Endodermal cell (in vitro differentiated cells): ENCODE measurements around the gene FAM149A. TPM values are rescaled to one million over a fixed set of nuclear protein-coding genes. Genes with fewer than 3 reads are reported as not detected.

Source experiments
- DNase-seq: peaks from one replicate; pipeline ENCODE4 v3.0.0-alpha.2; 2017
- H3K27ac ChIP-seq: 2 replicates; pipeline ENCODE4 v1.5.1; 2013; ENCODE audit warnings: mild to moderate bottlenecking, low read depth, low read length, moderate library complexity
- H3K27me3 ChIP-seq: 2 replicates; pipeline ENCODE4 v1.6.1; 2013; ENCODE audit warnings: mild to moderate bottlenecking, low read length, moderate library complexity; ENCODE audit not compliant: insufficient read depth, control insufficient read depth, poor library complexity, severe bottlenecking
- H3K36me3 ChIP-seq: 2 replicates; pipeline ENCODE4 v1.7.0; 2013; ENCODE audit warnings: mild to moderate bottlenecking, low read length, moderate library complexity; ENCODE audit not compliant: control insufficient read depth, insufficient read depth
- H3K4me1 ChIP-seq: one replicate; pipeline ENCODE4 v1.7.0; 2013; ENCODE audit warnings: low read length; ENCODE audit not compliant: control insufficient read depth, insufficient read depth
- H3K4me3 ChIP-seq: 2 replicates; pipeline ENCODE4 v1.5.1; 2013; ENCODE audit warnings: mild to moderate bottlenecking, low read length, moderate library complexity
- H3K9ac ChIP-seq: 2 replicates; pipeline ENCODE4 v1.6.1; 2013; ENCODE audit warnings: mild to moderate bottlenecking, low read length, moderate library complexity; ENCODE audit not compliant: poor library complexity, severe bottlenecking; ENCODE audit errors: extremely low read depth
- H3K9me3 ChIP-seq: 2 replicates; pipeline ENCODE4 v1.6.1; 2013; ENCODE audit warnings: mild to moderate bottlenecking, low read length, moderate library complexity; ENCODE audit not compliant: control insufficient read depth
- H3K27ac Mint-ChIP-seq: 2 replicates; pipeline ENCODE4 v1.8.0; 2020; ENCODE audit warnings: mixed read lengths
- H3K27me3 Mint-ChIP-seq: 2 replicates; pipeline ENCODE4 v1.8.0; 2021; ENCODE audit warnings: mild to moderate bottlenecking, mixed read lengths; ENCODE audit not compliant: insufficient read depth
- H3K36me3 Mint-ChIP-seq: 2 replicates; pipeline ENCODE4 v1.8.0; 2020; ENCODE audit warnings: low read depth, mixed read lengths
- H3K4me1 Mint-ChIP-seq: 2 replicates; pipeline ENCODE4 v1.8.0; 2020; ENCODE audit warnings: mixed read lengths
- H3K4me3 Mint-ChIP-seq: 2 replicates; pipeline ENCODE4 v1.8.0; 2020; ENCODE audit warnings: mild to moderate bottlenecking, moderate library complexity, mixed read lengths
- H3K9me3 Mint-ChIP-seq: 2 replicates; pipeline ENCODE4 v1.8.0; 2020; ENCODE audit warnings: mild to moderate bottlenecking, mixed read lengths
- WGBS, 2 experiments: methylation state at CpG; one replicate each; pipeline versions ENCODE4 v1.1.5 to v1.1.7; 2013; ENCODE audit warnings: missing lambda C conversion rate in 2 of 2, mixed read lengths in 1 of 2; ENCODE audit not compliant: insufficient coverage in 1 of 2, insufficient read length in 1 of 2; 5-methylcytosine and 5-hydroxymethylcytosine counted together
- total RNA-seq, 2 donors: library from RNA; stranded (reverse); fragmentation: NEBNext Ultra II Directional in 1 of 2; extraction: Animal tissue kit (Norgen Biotek cat#: 25700) in 1 of 2; gene quantifications; 2 replicates in 1 of 2; 3 replicates in 1 of 2; pipeline ENCODE4 v1.2.1, GENCODE V29; 2021
- TF ChIP-seq, protein P1 (sequence below): fragments of 200-600 bp; sonication (generic); conservative IDR thresholded peaks from 2 replicates; pipeline ENCODE4 v1.5.0; 2021; ENCODE audit warnings: antibody characterized with exemption, mild to moderate bottlenecking

FAM149A gene
- total RNA-seq, 2 donors from 2014 or later: 2.4 to 3.3 TPM

DNA sequence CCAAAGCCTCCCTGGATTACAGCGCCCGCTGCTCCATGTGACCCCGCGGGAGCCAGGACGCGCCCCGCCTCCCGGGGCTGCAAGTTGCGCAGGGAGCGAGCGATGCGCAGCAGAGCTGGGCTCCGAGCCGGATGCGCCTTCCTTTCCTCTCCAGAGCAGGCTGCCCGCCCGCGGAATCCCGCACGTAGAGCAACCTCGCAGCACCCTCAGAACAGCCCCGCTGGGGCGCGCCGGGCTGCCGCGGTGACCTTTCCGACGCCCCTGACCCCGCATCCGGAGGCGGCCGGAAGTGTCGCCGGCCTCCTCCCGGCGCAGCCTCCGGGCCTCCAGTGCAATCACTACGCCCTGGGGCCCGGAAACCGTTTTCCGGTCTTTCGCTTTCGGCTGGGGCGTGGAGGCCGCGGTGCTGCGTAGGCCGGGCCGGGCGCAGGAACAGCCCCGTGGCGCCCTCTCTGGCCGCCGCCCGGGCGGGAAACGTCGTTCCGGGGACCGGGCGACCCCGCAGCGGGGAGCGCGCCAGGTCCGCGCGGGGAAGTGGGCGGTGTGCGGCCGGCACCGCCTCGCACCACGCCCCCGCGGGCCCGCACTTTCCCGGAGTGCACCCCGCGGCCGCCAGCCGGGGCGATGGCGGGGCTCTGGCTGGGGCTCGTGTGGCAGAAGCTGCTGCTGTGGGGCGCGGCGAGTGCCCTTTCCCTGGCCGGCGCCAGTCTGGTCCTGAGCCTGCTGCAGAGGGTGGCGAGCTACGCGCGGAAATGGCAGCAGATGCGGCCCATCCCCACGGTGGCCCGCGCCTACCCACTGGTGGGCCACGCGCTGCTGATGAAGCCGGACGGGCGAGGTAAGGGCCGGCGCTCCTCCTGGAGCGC, 86.9 kb downstream of the FAM149A start, which contains the start of gene CYP4V2:
Gene CYP4V2, plus strand, starts transcription at position 368 of the 866 bp plus-strand sequence. Its CDS starts 257 bp downstream, at position 625.
- Histone ChIP-seq H3K9ac (peak within 1 kb of the TSS; percentile 42), H3K27ac (peak within 1 kb of the TSS; percentile 4), H3K4me1 (no peaks in the 10 kb centered on the region), H3K4me3 (peak within 1 kb of the TSS; percentile 87), H3K36me3 (no peaks in the 10 kb centered on the region), H3K9me3 (no peaks in the 10 kb centered on the region), H3K27me3 (no peaks in the 10 kb centered on the region)
- Mint-ChIP-seq H3K4me3 (peak within 1 kb of the TSS; percentile 78), H3K36me3 (no peaks in the 10 kb centered on the region), H3K27me3 (peaks cover 7% of the 10 kb centered on the region), H3K4me1 (peaks cover 12% of the 10 kb centered on the region), H3K27ac (peak within 1 kb of the TSS; percentile 79), H3K9me3 (no peaks in the 10 kb centered on the region)
- peak; percentile 88 for DNase-seq
- WGBS, 2 experiments: 0 to 3% methylated on average over 5 to 107 of the region's 107 CpGs
- TF ChIP-seq, protein P1, sequence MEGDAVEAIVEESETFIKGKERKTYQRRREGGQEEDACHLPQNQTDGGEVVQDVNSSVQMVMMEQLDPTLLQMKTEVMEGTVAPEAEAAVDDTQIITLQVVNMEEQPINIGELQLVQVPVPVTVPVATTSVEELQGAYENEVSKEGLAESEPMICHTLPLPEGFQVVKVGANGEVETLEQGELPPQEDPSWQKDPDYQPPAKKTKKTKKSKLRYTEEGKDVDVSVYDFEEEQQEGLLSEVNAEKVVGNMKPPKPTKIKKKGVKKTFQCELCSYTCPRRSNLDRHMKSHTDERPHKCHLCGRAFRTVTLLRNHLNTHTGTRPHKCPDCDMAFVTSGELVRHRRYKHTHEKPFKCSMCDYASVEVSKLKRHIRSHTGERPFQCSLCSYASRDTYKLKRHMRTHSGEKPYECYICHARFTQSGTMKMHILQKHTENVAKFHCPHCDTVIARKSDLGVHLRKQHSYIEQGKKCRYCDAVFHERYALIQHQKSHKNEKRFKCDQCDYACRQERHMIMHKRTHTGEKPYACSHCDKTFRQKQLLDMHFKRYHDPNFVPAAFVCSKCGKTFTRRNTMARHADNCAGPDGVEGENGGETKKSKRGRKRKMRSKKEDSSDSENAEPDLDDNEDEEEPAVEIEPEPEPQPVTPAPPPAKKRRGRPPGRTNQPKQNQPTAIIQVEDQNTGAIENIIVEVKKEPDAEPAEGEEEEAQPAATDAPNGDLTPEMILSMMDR: peak; percentile 64

DNA sequence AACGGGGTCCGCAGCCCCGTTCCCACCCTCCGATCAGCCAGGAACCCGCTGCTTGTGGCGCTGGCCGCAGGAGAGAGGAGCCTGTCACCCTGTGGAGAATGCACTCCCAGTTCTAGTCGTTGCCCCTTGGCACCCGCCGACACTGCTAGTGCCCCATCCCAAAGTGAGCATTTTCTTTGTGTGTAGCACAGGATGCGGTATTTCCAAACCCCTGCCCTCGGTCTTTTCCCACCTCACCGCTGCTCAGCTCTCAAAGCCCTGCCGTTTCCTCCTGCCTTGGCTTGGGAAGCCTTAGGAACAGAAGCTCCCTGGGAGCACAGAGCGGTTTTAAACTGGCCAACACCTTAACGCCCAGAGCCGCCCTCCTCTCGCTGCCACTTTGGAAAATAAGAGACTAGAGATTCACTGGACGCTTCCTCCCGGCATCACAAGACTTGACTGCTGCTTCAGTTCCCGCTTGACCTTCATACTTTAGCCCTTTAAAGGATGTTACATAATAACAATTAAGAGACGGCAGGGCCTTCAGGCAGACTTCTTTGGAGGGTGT, 87.6 kb downstream of the FAM149A start:
- Mint-ChIP-seq H3K27ac (peak overlapping the region; percentile 66), H3K9me3 (no peaks in the 10 kb centered on the region), H3K36me3 (no peaks in the 10 kb centered on the region), H3K4me3 (peak overlapping the region; percentile 78), H3K27me3 (peaks cover 7% of the 10 kb centered on the region), H3K4me1 (peaks cover 12% of the 10 kb centered on the region)
- Histone ChIP-seq H3K9me3 (no peaks in the 10 kb centered on the region), H3K36me3 (no peaks in the 10 kb centered on the region), H3K4me3 (peak overlapping the region; percentile 87), H3K27me3 (no peaks in the 10 kb centered on the region), H3K9ac (peak overlapping the region; percentile 36), H3K4me1 (no peaks in the 10 kb centered on the region), H3K27ac (peak overlapping the region; percentile 4)
- WGBS, 2 experiments: 4 to 6% methylated on average over 5 to 22 of the region's 22 CpGs
- peak; percentile 80 for DNase-seq
- TF ChIP-seq, protein P1: no peak

DNA sequence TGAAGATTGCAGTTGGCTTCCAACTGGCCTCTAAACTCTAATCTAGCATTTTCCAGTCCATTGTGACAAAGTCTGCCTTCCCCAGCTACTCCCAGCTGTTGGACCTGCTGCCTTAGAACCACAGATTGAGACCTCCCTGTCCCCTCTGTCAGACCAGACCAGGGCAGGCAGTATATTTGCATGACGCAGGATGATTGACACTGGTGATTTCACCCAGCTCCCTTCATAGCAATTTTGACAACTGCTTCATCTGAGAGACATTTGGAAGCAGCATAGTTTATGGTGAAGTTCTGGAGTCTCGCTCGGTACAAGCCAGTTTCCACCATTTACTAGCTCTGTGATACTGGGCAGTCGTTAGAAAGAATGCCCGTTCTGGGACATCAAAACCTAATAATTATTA, 89.3 kb downstream of the FAM149A start:
- WGBS, 2 experiments: 93 to 97% methylated on average over 3 to 5 of the region's 5 CpGs
- Mint-ChIP-seq H3K9me3 (no peaks in the 10 kb centered on the region), H3K4me3 (no peak overlapping the region)

More for the DNA sequence above, 89.3 kb downstream of the FAM149A start:
- Histone ChIP-seq H3K4me1 (no peaks in the 10 kb centered on the region), H3K9me3 (no peaks in the 10 kb centered on the region), H3K27ac (no peak overlapping the region), H3K36me3 (no peaks in the 10 kb centered on the region), H3K4me3 (no peak overlapping the region), H3K27me3 (no peaks in the 10 kb centered on the region), H3K9ac (no peak overlapping the region)
- no peak for DNase-seq
- Mint-ChIP-seq H3K27me3 (peaks cover 7% of the 10 kb centered on the region), H3K36me3 (no peaks in the 10 kb centered on the region), H3K4me1 (peaks cover 12% of the 10 kb centered on the region), H3K27ac (no peak overlapping the region)
- TF ChIP-seq, protein P1: no peak
